Activated B cell treated with CpG ODN at 0.5 μM for 24 hours (primary cell): ENCODE measurements around the gene DHRS12. TPM values are rescaled to one million over a fixed set of nuclear protein-coding genes. Genes with fewer than 3 reads are reported as not detected.

Source experiments
- ATAC-seq: fragments of 200-7000 bp; cut with Tn5 transposase; one replicate; pipeline ENCODE4 v1.10.0; 2021; ENCODE audit warnings: low read depth, mild to moderate bottlenecking, moderate library complexity
- CTCF ChIA-PET: fragments of 350-600 bp; sonication (Branson Sonifier 250); formaldehyde crosslinking; loops from one replicate; lab custom pipeline; 2021; ENCODE audit warnings: antibody characterized with exemption; lab: Charles Lee
- POLR2A ChIA-PET: fragments of 350-600 bp; sonication (Branson Sonifier 250); formaldehyde crosslinking; loops from one replicate; lab custom pipeline; 2021; ENCODE audit warnings: antibody characterized with exemption; lab: Charles Lee
- DNase-seq: peaks from one replicate; pipeline ENCODE4 v3.0.0; 2022
- H3K27ac Mint-ChIP-seq: one replicate; pipeline ENCODE4 v1.8.0; 2020; ENCODE audit warnings: mixed read lengths
- H3K27me3 Mint-ChIP-seq: one replicate; pipeline ENCODE4 v1.8.0; 2021; ENCODE audit warnings: mixed read lengths
- H3K36me3 Mint-ChIP-seq: one replicate; pipeline ENCODE4 v1.8.0; 2021; ENCODE audit warnings: low read depth, mixed read lengths
- H3K4me1 Mint-ChIP-seq: one replicate; pipeline ENCODE4 v1.8.0; 2021; ENCODE audit warnings: mixed read lengths
- H3K4me3 Mint-ChIP-seq: one replicate; pipeline ENCODE4 v1.8.0; 2020; ENCODE audit warnings: mild to moderate bottlenecking, mixed read lengths
- H3K9me3 Mint-ChIP-seq: one replicate; pipeline ENCODE4 v1.8.0; 2020; ENCODE audit warnings: mixed read lengths
- CTCF ChIP-seq: fragments of 200-600 bp; IDR thresholded peaks from one replicate; pipeline ENCODE4 v1.8.0; 2022; ENCODE audit warnings: antibody characterized with exemption, mild to moderate bottlenecking
- intact Hi-C: fragments of 100-400 bp; cut with micrococcal nuclease; formaldehyde crosslinking; loops from one replicate; pipeline ENCODE4 v1.15.1; 2024
- total RNA-seq: library from RNA; stranded (reverse); gene quantifications from 2 replicates; pipeline ENCODE4 v1.2.3, GENCODE V29; 2022

DHRS12 gene
- total RNA-seq, 1 donor from 2014 or later, result 14.1 TPM

GRCh38 chr13:51782026-51782710 is 21.8 kb downstream of the DHRS12 start:
- no peaks in the 10 kb centered on the region for H3K9me3 Mint-ChIP-seq
- no peaks in the 10 kb centered on the region for H3K27me3 Mint-ChIP-seq
- ChIA-PET CTCF (interaction anchor here (1.1 to 1.5 kb wide), 2 partner anchors 16 to 348 kb away, joined by 3 read pairs; no protein-coding TSS in a partner anchor), POLR2A (no interaction called here)
- ATAC-seq, result no peak
- no peak for DNase-seq
- H3K4me3 Mint-ChIP-seq, result no peak overlapping the region
- no peak overlapping the region for H3K27ac Mint-ChIP-seq
- no peak for TF ChIP-seq CTCF
- peaks cover 15% of the 10 kb centered on the region for H3K36me3 Mint-ChIP-seq
- H3K4me1 Mint-ChIP-seq, result peaks cover 16% of the 10 kb centered on the region
- intact Hi-C loops, result no loop called here

GRCh38 chr13:51781246-51782022 is 22.5 kb downstream of the DHRS12 start:
- intact Hi-C loops, result loop anchor here (2.0 kb wide), 1 partner anchor 17 kb away; no protein-coding TSS in a partner anchor
- Mint-ChIP-seq H3K4me3 (no peak overlapping the region), H3K36me3 (peaks cover 11% of the 10 kb centered on the region), H3K27me3 (no peaks in the 10 kb centered on the region), H3K27ac (no peak overlapping the region), H3K4me1 (peaks cover 16% of the 10 kb centered on the region), H3K9me3 (no peaks in the 10 kb centered on the region)
- ChIA-PET CTCF (interaction anchor here (0.8 to 1.1 kb wide), 2 partner anchors 172 to 347 kb away, joined by 3 read pairs; no protein-coding TSS in a partner anchor), POLR2A (interaction anchor here (1.4 kb wide), 1 partner anchor 330 kb away, joined by 4 read pairs; no protein-coding TSS in a partner anchor)
- ATAC-seq (peak; percentile 60), DNase-seq (no peak)
- no peak for TF ChIP-seq CTCF

- no peak for ATAC-seq
- Mint-ChIP-seq H3K27ac (no peak overlapping the region), H3K27me3 (no peaks in the 10 kb centered on the region), H3K4me3 (no peak overlapping the region), H3K36me3 (peaks cover 2% of the 10 kb centered on the region), H3K4me1 (peaks cover 16% of the 10 kb centered on the region), H3K9me3 (no peaks in the 10 kb centered on the region)
- TF ChIP-seq CTCF, result no peak
- CTCF ChIA-PET, result interaction anchor here (0.8 kb wide), 1 partner anchor 171 kb away, joined by 3 read pairs; no protein-coding TSS in a partner anchor
- intact Hi-C loops, result loop anchor here (2.0 kb wide), 1 partner anchor 15 kb away; no protein-coding TSS in a partner anchor
- DNase-seq, result no peak
- POLR2A ChIA-PET, result interaction anchor here (1.4 kb wide), 1 partner anchor 329 kb away, joined by 4 read pairs; no protein-coding TSS in a partner anchor
These were observed 23.9 kb downstream of the DHRS12 start for GRCh38 chr13:51780099-51780498.

- POLR2A ChIA-PET, result no interaction called here
- no peak for TF ChIP-seq CTCF
- ATAC-seq (no peak), DNase-seq (no peak)
- Mint-ChIP-seq H3K36me3 (peaks cover 2% of the 10 kb centered on the region), H3K27me3 (no peaks in the 10 kb centered on the region), H3K9me3 (no peaks in the 10 kb centered on the region), H3K27ac (no peak overlapping the region), H3K4me3 (no peak overlapping the region), H3K4me1 (peaks cover 16% of the 10 kb centered on the region)
- CTCF ChIA-PET, result interaction anchor here (1.0 to 1.2 kb wide), 2 partner anchors 19 to 343 kb away, joined by 3 to 4 read pairs; no protein-coding TSS in a partner anchor
- intact Hi-C loops, result no loop called here
These were observed 25.6 kb downstream of the DHRS12 start for GRCh38 chr13:51778392-51778791.

- DNase-seq, result no peak
- no peak for ATAC-seq
- intact Hi-C loops, result no loop called here
- ChIA-PET POLR2A (interaction anchor here (0.6 kb wide), 1 partner anchor 240 kb away, joined by 5 read pairs; no protein-coding TSS in a partner anchor), CTCF (interaction anchor here (1.0 to 1.2 kb wide), 2 partner anchors 19 to 343 kb away, joined by 3 to 4 read pairs; no protein-coding TSS in a partner anchor)
- no peaks in the 10 kb centered on the region for H3K27me3 Mint-ChIP-seq
- no peaks in the 10 kb centered on the region for H3K9me3 Mint-ChIP-seq
- peaks cover 4% of the 10 kb centered on the region for H3K36me3 Mint-ChIP-seq
- H3K4me3 Mint-ChIP-seq, result no peak overlapping the region
- H3K4me1 Mint-ChIP-seq, result peaks cover 16% of the 10 kb centered on the region
- TF ChIP-seq CTCF, result no peak
- H3K27ac Mint-ChIP-seq, result no peak overlapping the region
These were observed 26.0 kb downstream of the DHRS12 start for GRCh38 chr13:51777921-51778320.
